Heart left ventricle (tissue), 13 donors: ENCODE measurements around the gene TECPR1.

ENCODE experiments used
- POLR2A ChIP-seq, 2 donors: fragments of 450-650 bp; IDR thresholded peaks; one replicate each; pipeline ENCODE4 v1.6.1; 2017; ENCODE audit warnings: antibody characterized with exemption in 2 of 2, mild to moderate bottlenecking in 2 of 2, moderate library complexity in 2 of 2
- TF ChIP-seq, protein P1 (sequence below), 12 donors: fragments of 200-600 bp; sonication (generic) in 4 of 12; IDR thresholded peaks; one replicate each; pipeline versions ENCODE4 v1.5.0 to v1.8.0; 2018 to 2022; ENCODE audit warnings: antibody characterized with exemption in 12 of 12, mild to moderate bottlenecking in 5 of 12
- donor health status: ischemic (EF 13 %, LVEDD 7.1; RV severe dilation, severe dysfunction).
- donor health status: DM: no; HTN: yes; CAD: no.
- donor health status: DM: no; HTN: no; CAD: no.
- donor health status: ischemic (EF 25% LVEDD 6.9; RV normal size, moderate dysfunction).
- donor health status: ischemic (EF 25% LVEDD 5.7; RV mildly dilated, moderate dysfunction).
- donor health status: ischemic (EF 35%, LVEDD 5.7; RV mildly dilated, moderate dysfunction).
- donor health status: nonischemic (EF 11% LVEDD 7.7; RV severe dilation, severe dysfunction).
- donor health status: DM: yes; HTN: yes; CAD: no.
- donor health status: PGD.
- donor health status: ischemic (EF 29% LVEDD 5.4; RV normal size, mild dysfunction).
- donor health status: nonischemic (EF 23%, LVEDD 6.1; RV moderate dilation, normal function).

DNA sequence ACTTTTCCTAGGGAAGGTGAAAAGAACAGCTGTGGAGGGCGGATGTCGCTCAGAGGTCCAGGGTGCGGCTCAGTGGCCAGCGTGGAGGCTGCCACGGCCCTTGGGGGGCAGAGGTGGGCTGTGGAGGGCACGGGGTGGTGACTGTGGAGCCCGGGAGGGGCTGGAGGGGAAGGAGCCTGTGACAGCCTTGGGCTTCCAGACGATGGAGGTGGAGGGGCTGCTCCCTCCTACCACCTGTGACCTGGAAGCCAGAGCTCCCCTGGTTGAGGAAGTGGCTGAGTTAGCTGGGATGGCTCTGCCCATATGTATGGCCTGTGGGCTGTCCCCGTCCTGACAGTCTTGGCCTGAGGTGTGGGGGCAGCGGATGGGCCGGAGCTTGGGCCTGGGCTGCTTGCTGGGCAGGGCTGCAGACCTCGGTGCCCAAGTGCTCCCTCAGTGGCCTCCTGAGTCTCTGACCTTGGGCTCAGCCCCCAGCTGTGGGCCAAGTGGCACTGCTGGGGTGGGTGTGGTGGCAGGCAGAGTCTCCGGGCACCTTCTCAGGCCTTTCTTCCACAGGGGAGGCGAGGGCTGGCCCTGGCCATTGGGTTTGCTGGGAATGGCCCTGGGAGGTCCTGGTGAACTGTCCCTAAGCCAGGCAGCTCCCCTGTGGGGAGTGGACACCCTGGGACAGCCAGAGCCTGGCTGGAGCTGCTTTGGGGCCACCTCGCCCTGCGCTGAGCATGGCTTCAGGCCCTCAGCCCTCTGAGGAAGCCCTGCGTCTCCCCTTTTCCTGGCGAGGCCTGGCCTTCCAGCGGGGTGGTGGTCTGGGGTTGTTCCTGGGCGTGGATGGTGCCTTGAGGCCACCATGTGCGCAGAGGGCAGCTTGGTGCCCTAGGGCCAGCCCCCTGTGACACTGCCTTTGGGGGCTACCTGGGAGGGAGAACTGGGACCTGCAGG lies 33.4 kb upstream of the TECPR1 start:
- TF ChIP-seq, protein P1, sequence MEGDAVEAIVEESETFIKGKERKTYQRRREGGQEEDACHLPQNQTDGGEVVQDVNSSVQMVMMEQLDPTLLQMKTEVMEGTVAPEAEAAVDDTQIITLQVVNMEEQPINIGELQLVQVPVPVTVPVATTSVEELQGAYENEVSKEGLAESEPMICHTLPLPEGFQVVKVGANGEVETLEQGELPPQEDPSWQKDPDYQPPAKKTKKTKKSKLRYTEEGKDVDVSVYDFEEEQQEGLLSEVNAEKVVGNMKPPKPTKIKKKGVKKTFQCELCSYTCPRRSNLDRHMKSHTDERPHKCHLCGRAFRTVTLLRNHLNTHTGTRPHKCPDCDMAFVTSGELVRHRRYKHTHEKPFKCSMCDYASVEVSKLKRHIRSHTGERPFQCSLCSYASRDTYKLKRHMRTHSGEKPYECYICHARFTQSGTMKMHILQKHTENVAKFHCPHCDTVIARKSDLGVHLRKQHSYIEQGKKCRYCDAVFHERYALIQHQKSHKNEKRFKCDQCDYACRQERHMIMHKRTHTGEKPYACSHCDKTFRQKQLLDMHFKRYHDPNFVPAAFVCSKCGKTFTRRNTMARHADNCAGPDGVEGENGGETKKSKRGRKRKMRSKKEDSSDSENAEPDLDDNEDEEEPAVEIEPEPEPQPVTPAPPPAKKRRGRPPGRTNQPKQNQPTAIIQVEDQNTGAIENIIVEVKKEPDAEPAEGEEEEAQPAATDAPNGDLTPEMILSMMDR (IDR thresholded peaks at IDR 0.05): no peak
- no peak for TF ChIP-seq POLR2A (IDR thresholded peaks at IDR 0.05)
